ENCODE data around the gene SERPINB12.

Gene SERPINB12

GRCh38 chr18:63578357-63578958, 36.3 kb downstream of the SERPINB12 start:
- DNase-seq (ENCODE audit: low read depth in 2 of 2): peak; percentile 59 to 63
- no peak overlapping the region for H3K4me3 ChIP-seq (replicated peaks in 1 of 2; ENCODE audit: low read depth in 2 of 2, low read length in 2 of 2)
- TF ChIP-seq CTCF (IDR thresholded peaks at IDR 0.05; ENCODE audit: low read depth, low read length): peak; percentile 70

GRCh38 chr18:63579616-63580015, 37.4 kb downstream of the SERPINB12 start:
- H3K4me3 ChIP-seq (replicated peaks in 1 of 2; ENCODE audit: low read depth in 2 of 2, low read length in 2 of 2): no peak overlapping the region
- no peak for TF ChIP-seq CTCF (IDR thresholded peaks at IDR 0.05; ENCODE audit: low read depth, low read length)
- DNase-seq (ENCODE audit: low read depth in 2 of 2): no peak

GRCh38 chr18:63585988-63586387, 43.8 kb downstream of the SERPINB12 start:
- TF ChIP-seq CTCF (IDR thresholded peaks at IDR 0.05; ENCODE audit: low read depth, low read length): no peak
- no peak overlapping the region for H3K4me3 ChIP-seq (replicated peaks in 1 of 2; ENCODE audit: low read depth in 2 of 2, low read length in 2 of 2)

GRCh38 chr18:63586431-63586830, 44.3 kb downstream of the SERPINB12 start:
- no peak overlapping the region for H3K4me3 ChIP-seq (replicated peaks in 1 of 2; ENCODE audit: low read depth in 2 of 2, low read length in 2 of 2)
- no peak for TF ChIP-seq CTCF (IDR thresholded peaks at IDR 0.05; ENCODE audit: low read depth, low read length)
- no peak for DNase-seq (ENCODE audit: low read depth in 2 of 2)

More at GRCh38 chr18:63585988-63586387, 43.8 kb downstream of the SERPINB12 start:
- DNase-seq (ENCODE audit: low read depth in 2 of 2): no peak

GRCh38 chr18:63586966-63587365, 44.8 kb downstream of the SERPINB12 start, which contains the start of gene SERPINB13:
TSS of gene SERPINB13 (plus strand) at chr18:63587343. CDS start at chr18:63588668, 1,325 bp downstream.
- no peak within 1 kb of the TSS for H3K4me3 ChIP-seq (replicated peaks in 1 of 2; ENCODE audit: low read depth in 2 of 2, low read length in 2 of 2)
- TF ChIP-seq CTCF (IDR thresholded peaks at IDR 0.05; ENCODE audit: low read depth, low read length): no peak
- DNase-seq (ENCODE audit: low read depth in 2 of 2): no peak

- TF ChIP-seq CTCF (IDR thresholded peaks at IDR 0.05; ENCODE audit: low read depth, low read length): no peak
- peak in 1 of 2 donors; percentile 21 for DNase-seq (ENCODE audit: low read depth in 2 of 2)
- H3K4me3 ChIP-seq (replicated peaks in 1 of 2; ENCODE audit: low read depth in 2 of 2, low read length in 2 of 2): no peak overlapping the region
Observed at GRCh38 chr18:63588909-63589308, 46.7 kb downstream of the SERPINB12 start.

- DNase-seq (ENCODE audit: low read depth in 2 of 2): peak in 1 of 2 donors; percentile 20
- TF ChIP-seq CTCF (IDR thresholded peaks at IDR 0.05; ENCODE audit: low read depth, low read length): no peak
Observed at GRCh38 chr18:63590373-63590772, 48.2 kb downstream of the SERPINB12 start.

More at GRCh38 chr18:63590373-63590772, 48.2 kb downstream of the SERPINB12 start:
- H3K4me3 ChIP-seq (replicated peaks in 1 of 2; ENCODE audit: low read depth in 2 of 2, low read length in 2 of 2): no peak overlapping the region

Measured in cardiac fibroblast (primary cell).